HG02981 (cell line): ENCODE measurements around the gene FOXK1.

Experiments used
- ATAC-seq: cut with Tn5 transposase; IDR thresholded peaks from one replicate; pipeline ENCODE4 v1.9.1; 2021; ENCODE audit warnings: mild to moderate bottlenecking, moderate library complexity; ENCODE audit not compliant: unreplicated experiment

The FOXK1 gene

DNA sequence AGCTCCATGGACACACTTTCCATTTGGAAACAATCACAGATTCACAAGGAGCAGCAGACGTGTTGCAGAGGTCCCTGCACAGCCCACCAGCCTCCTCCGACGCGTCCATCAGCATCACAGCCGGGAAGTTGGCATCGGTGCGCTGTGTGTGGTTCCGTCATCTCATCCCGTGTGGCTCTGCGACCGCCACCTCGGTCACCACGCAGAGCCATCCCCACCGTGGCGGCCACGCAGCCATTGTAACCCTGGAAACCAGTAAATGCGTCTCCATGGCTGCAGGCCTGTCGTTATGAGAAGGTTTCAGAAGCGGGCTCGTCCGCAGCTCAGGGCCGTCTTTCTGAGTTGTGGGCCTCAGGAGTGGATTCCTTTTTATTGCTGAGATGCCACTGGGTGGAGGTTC, 36.0 kb downstream of the FOXK1 start:
- no peak for ATAC-seq

DNA sequence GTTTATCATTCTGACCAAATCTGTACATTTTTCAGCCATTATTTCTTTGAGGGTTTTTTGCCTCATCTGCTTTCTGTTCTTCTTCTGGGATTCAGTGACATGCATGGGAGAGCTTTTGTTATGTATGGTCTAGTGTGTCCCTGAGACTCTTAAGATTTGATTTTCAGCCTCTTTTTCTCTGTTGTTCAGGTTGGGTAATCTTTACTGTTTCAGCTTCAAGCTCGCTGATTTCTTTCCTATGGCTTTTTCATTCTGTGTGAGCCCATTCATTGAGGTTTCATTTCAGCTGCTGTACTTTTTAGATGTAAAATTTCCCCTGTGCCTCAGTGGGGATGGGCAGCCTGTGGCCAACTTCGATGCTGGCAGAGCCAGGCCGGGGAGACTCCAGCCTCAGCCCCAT, 38.1 kb downstream of the FOXK1 start:
- no peak for ATAC-seq

DNA sequence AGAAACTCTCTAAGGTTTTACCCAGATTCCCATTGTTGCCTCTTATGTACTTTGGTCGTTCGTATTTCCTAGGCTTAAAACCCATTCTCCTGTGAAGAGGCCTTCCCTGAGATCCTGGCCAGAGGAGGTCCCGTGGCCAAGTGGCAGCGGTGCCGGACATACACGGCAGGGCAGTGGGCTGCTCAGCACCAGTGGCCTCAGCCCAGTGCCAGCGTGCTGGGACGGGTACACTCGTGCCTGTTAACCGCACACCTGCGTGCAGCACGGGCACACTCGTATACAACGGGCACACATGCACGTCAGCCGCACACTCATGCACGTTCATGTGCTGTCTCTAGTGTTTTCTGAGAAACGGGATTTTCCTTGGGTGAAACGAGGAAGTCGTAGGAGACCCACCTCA, 40.2 kb downstream of the FOXK1 start:
- ATAC-seq = no peak

DNA sequence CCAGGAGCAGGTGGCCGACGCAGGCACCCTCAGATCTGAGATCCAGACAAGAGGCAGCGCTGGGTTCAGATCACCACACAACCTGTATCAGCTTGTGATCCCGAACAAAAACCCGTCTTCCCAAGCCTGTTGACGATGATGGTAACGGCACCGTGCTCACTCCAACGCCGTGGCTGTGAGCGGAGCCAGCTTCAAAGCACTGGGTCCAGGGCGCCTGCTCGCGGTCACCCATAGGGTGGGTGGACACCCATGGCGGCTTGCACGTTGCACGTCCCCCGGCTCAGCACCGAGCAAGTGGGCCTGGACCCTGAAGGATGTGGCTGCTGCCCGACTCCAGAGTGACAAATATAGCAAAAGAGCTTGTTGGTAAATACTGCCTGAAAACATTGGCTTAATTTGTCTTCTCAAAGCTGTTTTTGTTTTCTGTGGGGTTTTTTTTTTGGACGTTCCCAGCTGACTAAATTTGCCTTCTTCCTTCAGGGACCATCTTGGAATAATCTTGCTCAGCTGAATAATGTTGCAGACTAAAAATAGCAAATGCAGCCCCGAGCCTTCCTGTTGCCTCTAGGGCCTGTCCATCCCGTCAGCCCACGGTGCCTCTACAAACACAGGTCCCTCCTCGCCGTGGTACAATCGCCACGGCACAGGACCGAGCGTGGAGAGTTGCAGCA, 41.0 kb downstream of the FOXK1 start:
- no peak for ATAC-seq

DNA sequence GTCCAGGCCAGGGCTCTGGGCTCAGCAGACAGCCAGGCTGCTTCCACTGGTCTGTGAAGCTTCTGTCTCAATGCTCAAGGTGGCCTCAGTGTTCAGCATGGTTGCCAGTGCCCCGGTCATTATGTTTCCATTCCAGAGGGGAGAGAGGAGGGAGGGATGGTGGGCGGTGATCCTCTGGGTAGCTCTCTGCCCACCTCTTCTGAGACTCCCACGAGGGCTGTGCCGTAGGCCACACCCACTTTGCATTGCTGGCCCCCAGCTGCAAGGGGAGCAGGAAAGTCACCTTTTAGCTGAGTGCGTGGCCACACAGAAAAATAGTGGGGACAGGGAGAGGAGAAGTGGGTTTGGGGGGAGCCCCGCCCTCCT, 42.5 kb downstream of the FOXK1 start:
- no peak for ATAC-seq

DNA sequence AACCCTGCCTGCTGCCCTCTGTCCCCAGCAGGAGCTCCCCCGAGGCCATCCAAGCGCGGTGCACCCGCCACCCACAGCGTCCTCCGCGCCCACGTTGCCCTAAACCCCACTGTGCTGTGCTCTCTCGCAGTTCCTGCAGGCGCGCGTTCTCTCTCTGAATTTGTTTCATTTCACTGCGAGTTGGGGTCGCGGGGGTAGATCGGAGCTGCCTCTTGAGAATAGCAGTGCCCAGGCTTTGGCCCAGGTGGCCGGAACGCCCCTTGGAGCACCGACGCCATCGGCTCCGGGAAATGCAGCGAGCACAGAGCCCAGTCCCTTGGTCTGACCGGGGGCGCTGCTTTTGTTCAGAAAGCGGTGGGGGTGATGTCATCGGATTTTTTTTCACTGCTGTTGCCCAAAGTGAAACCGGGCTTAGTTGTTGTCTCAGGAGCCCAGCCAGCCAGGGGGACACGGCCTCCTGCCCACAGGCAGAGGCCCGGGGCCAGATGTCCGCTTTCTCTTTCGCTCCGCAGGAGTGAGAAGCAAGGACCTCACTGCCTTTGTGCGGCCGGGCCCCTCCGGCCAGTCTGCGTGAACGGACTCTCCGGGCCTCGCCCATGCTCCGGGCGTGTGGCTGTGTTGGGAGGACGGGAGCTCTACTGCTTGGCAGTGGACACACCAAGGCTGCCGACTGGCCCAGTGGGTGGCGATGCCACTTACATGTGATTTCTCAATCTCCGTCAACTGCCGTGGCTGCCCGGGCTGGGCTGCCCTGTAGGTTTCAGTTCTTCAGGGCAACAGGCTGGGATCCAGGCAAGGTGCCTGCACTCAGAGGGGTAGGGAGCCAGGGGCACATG, 43.1 kb downstream of the FOXK1 start:
- peak; percentile 73 for ATAC-seq

DNA sequence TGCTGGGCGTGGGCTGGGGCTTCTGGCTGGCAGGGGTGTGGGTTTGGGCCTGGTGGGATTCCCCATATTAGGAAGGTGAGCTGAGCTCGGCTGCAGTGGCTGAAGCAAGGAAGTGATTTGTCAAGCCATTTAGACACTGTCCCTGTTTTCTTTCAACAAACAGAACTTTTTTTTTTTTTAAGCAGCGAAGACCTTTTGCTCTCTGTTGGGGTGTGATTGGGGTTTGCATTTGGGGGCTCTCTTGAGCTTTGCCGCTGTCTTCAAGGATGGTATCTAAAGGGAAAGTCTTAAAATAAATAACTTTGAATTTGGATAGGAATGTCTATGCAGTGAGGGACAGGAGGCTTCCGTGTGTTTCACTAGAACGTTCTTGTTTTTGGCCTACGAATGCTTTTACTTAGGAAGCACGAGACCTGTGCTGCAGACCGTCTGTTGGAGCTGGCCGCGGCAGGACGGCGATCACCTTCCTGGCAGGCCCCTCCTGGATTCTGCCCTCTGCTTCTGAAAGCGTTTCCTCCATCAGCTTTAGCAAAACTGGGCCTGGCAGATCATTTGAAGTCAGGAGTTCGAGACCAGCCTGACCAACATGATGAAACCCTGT, 43.9 kb downstream of the FOXK1 start:
- ATAC-seq = no peak

DNA sequence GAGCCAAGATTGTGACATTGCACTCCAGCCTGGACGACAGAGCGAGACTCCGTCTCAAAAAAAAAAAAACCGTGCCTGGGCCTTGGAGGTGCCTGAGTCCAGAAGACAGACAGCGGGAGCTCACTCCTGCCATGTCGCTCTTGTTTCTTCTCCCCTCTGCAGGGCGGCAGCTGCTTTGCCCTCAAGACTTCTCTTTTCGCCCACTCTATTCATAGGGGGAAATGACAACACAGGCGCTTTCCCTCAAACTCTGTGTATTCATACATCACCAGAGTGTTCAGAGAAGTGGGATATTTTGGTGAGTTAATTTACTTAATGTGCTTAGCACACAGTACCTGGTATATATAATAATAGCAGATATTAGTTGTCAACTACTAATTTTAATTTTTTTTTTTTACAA, 44.5 kb downstream of the FOXK1 start:
- ATAC-seq = no peak

DNA sequence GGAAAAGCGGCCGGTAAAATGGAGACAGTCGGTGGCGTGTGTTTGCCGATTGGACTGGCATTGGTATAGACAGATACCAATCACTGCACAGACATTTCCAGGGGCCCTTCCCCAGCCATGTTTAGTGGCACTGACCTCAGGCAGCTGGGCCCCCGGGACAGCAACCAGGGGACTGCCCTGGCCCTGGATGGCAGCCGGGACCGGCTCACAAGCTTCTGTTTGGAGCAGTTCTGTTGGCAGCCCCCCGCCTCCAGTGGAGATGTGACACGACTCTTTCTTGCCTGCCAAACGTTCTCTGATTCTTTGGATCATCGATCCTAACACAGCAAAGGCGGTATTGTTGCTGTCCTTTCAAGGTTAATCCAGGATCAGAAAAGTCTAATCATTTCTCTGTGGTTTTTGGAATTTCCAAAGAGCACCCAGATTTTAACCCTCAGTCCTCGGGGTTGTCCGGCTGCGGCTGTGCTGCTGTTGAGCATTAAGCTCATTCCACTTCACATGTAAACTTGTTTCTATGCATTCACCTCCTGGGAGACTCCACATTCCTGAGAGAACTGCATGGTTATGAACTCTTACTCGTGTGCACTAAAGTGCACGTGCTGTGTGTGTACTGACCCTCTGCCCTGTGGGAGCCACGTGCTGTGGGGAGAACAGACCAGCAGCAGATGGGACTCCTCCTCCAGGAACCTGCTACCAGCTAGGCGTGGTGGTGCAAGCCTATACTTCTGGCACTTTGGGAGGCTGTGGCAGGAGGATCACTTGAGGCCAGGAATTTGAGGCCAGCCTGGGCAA, 46.0 kb downstream of the FOXK1 start:
- ATAC-seq = no peak

DNA sequence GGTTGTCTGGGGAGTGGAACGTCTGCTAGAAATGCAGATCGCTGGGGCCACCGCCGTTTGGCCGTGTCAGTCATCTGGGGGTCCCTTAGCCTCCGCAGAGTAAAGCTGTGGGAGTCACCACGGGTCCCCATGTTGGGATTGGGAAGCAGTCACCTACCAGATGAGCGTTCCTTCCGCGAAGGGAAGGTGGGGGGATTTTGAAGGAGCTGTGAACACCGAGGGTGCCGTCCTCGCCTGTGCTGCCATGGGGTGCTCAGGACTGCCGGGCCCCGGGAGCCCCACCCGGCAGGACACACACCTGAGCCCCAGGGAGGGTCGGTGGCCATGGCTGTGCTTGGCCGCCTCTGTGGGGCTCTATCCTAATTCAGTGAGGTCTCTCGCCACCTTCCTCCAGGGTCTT, 47.2 kb downstream of the FOXK1 start:
- no peak for ATAC-seq

DNA sequence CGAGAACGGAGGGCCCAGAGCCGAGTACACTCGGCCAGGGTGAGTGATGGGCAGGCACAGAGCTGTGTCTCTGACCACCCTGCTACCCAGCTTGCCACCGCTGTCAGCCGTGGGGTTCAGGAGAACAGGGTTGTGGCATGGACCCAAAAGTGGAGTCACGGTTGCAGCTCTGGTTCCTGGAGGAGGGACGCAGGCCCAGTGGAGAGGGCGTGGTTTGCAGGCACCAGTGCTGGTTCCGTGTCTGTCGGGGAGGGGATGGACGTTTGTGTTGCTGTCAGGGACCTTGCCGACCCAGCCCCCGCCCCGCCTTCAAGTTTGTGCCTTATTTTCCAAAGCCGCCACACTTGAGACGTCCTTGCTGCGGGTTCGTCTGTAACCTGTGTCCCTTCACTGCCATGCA, 48.2 kb downstream of the FOXK1 start:
- ATAC-seq = no peak

DNA sequence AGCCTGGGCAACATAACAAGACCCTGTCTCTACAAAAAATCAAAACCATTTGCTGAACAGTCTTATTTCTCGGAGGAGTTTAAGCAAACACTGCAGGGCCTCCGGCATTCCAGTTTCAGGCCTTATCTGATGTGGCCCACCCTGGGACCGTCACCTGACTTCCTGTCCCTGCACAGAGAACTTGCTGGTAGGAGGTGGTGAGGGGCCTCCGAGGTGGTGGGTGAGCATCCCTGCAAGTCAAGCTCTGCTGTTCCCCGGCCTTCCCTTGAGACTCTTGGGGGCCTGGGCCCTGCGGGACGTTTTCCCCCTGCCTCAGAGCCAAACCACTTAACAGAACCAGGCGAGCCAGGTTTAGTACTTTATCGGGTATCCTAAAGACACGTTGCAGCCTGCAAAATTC, 48.9 kb downstream of the FOXK1 start:
- ATAC-seq = no peak

DNA sequence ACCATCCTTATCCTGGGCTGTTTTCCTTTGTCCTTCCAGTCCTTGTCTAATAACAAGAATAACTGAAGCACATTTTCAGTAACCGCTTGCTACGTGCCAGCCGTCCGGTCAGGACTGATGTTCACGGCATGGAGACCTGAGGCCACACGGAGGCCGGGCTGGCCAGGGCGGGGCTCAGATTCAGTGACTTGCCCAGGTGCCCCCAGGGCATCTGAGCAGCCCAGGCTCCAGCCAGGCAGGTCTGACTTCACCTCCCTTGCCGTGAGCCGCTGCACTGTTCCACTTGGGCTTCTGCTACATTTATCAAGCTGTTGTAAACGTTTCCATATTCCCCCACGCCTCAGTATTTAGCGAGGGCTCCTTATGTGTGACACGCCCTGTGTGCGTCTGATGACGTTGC, 49.7 kb downstream of the FOXK1 start:
- no peak for ATAC-seq

DNA sequence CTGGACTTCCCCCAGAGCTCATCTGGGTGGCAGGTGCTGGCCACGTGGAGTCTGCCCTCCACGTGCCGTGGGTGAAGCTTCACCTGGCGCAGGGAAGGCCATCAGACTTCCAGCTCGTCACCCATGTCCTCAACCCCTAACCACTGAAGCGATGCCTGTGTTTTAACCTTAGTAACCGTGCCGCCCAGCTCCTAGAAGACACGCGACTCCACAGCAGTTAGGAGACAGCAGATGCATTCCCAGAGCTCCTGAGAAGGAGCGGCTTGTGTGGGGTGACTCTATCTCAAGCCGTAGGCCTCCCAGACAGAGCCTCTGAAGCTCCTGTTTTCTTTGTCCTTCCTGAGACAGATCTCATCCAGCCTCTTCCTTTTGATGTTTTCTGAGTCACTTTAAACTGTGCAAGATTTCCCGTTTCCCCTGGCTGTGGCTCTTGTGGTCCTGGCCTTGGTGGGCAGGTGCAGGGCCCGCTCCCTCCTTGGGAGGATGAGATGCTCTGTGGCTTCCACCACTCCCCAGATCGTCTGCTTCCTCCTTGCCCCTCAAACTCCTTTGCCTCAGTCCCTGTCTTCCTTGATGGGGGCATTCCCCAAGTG, 51.9 kb downstream of the FOXK1 start:
- no peak for ATAC-seq

DNA sequence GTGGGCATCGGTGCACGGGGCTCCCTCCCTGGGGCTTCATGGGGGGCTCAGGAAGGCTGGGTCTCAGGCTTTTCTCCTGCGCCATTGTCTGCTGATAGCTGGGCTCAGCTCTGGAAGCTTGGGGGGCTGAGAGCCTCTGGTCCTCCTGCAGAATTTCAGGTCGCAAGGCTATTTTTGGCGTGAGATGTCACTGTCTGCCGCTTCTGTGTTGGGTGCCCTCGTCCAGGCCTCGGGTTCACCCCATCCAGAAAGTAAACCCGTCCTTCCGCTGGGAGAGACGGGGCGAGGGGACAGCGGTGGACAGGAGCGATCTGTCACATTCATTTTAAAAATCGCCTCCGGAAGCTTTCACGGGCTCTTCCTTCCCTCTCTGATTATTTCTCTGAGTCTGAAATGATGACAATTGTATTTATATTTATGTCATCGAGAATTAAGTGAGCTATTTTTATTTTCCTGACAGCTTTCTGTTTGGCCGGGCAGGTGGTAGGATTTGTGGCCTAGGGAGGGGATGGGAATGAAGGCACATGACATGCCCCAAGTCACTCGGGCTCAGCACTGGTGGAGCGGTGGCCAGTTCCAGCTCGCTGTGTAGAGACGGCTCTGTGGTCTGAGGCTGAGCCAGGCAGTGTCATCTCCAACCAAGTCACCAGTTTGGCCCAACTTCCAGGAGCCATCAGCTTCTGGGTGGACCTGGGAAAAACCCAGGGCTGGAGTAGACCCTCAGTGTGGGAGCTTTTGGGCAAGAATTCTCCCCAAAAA, 52.7 kb downstream of the FOXK1 start:
- ATAC-seq = no peak

DNA sequence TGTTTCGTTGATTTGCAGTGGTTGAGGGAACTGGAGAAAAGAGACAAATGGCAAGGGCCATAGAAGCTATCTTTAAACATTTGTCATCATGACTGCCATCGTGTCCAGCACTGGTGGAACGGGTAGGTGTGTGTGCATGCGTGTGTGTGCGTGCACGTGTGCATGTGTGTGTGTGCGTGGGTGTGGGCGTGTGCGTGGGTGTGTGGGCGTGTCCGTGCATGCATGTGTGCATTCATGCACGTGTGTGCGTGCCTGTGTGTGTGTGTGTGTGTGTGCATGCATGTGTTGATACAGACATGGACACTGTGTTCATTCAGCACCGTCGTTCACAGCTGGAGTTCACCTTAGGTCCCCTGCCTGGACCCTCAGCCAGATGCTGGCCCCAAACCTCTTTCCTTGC, 55.2 kb downstream of the FOXK1 start:
- ATAC-seq = no peak

DNA sequence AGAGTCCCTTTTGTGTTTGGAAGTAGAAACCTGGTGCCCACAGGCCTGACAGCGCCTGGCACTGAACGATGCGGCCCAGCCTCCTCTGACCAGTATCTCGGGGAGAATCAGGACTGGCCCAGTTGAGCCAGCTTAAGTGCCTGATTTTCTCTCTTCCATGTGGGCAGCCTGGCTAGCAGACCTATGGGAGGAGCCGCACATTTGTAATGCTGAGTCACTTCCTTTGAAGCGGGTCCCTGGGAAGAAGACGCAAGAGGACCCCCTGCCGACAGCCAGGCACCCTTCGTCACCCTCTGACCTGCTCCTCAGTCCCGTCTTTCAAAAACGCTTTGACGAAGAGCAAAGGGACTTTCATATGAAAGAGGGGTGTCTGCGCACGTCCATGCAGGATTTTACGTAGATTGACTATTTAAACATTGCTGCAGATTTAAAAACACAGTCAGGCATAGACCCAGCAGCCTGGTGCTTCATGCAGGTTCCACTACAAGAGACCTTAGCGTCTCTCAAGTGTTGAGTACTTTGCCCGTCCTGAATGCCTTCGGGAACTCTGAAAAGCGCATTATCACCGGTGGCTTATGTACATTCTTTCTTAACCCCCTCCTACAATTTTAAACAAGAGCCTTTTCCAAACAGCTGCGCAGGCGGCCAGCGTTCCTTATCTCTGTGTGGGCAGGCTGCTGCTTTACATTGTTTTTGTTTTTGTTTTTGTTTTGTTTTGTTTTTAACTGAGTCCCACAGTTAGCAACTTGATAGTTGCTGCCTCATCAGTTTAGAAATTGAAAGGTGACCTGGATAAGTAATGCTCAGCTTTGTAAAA, 56.8 kb downstream of the FOXK1 start:
- no peak for ATAC-seq

DNA sequence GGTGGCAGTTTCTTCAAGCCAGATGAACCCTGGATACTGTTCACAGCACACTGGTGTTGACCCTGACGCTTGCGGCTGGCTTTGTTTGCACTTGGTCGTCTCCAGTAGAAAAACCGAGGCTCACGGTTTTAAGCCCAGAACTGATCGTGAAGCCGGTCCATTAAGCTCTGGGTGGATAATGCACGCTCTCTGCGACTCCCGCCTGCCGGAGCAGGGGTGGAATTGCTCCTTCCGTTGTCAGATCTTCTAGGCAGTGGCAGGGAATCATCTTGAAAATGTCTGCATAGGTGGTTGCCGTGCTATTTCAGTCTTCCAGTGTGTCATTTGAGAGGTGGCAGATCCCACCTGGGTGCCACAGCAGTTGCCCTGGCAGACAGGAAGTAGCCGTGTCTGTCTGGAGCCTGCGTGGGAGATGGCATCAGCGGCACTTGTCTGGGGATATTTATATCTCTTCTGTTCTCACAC, 57.5 kb downstream of the FOXK1 start:
- no peak for ATAC-seq

DNA sequence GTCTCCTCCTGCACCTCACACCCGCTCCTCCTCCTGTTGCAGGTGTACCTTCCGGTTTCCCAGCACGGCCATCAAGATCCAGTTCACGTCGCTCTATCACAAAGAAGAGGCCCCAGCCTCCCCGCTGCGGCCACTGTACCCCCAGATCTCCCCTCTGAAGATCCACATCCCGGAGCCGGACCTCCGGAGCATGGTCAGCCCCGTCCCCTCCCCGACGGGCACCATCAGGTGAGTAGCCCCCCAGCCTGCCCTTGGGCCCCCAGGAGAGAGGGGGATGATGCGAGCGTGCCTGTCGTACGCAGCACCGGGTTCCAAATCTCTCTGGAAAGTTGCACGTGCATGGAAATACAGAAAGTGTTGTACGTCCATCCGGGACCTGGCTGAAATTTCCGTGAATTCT, 58.7 kb downstream of the FOXK1 start:
- ATAC-seq = no peak
